PC-3 (cell line): ENCODE results near the gene CTF1.

ENCODE experiments used
- EZH2 ChIP-seq: fragments of 300-600 bp; sonication (generic); IDR thresholded peaks from one replicate; pipeline ENCODE4 v1.6.1; 2017; ENCODE audit warnings: antibody characterized with exemption, mild to moderate bottlenecking, low read length; ENCODE audit not compliant: unreplicated experiment
- EZH2phosphoT487 ChIP-seq: fragments of 300-600 bp; sonication (generic); IDR thresholded peaks from 2 replicates; pipeline ENCODE4 v1.6.1; 2018; ENCODE audit warnings: mild to moderate bottlenecking, antibody characterized with exemption, low read length, borderline replicate concordance
- TF ChIP-seq, protein P1 (sequence below): fragments of 300-600 bp; sonication (generic); conservative IDR thresholded peaks from 2 replicates; pipeline ENCODE4 v1.5.1; 2017; ENCODE audit warnings: antibody characterized with exemption, low read depth, mild to moderate bottlenecking, low read length

DNA sequence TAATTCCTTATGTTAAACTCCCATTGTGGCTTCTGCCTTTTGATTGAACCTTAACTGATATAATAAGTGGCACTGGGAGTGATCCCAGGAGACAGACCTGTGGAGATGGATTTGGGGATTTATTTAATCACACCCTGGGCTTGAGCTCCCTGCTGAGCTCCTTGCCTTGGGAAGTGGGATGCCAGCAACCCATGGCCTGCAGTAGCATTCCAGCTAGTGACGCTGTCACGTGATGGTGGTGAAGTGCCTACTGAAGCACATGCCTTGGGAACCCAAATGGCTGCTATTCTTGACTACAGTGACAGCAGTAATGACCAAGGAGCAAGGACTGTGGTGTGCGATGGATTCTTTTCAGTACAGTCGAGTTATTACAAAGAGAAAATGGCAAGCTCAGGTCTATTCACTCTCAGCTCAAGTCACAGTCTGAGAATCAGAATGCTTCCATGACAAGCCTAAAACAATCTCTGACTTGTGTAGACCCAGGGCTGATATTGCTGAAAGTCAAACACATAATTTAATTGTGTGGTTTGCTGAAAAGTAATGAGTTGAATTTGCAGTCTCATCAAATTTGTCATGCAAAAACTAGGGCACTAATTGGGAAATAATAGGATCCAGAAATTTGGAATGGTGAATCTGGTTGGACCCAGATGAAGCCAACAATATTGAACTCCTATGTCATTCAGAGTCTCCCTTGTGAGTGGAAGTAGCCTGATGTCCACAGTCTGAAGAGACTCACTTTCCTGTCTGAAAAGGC is 49.6 kb upstream of the CTF1 start:
- no peak for TF ChIP-seq EZH2
- TF ChIP-seq EZH2phosphoT487: no peak
- TF ChIP-seq, protein P1, sequence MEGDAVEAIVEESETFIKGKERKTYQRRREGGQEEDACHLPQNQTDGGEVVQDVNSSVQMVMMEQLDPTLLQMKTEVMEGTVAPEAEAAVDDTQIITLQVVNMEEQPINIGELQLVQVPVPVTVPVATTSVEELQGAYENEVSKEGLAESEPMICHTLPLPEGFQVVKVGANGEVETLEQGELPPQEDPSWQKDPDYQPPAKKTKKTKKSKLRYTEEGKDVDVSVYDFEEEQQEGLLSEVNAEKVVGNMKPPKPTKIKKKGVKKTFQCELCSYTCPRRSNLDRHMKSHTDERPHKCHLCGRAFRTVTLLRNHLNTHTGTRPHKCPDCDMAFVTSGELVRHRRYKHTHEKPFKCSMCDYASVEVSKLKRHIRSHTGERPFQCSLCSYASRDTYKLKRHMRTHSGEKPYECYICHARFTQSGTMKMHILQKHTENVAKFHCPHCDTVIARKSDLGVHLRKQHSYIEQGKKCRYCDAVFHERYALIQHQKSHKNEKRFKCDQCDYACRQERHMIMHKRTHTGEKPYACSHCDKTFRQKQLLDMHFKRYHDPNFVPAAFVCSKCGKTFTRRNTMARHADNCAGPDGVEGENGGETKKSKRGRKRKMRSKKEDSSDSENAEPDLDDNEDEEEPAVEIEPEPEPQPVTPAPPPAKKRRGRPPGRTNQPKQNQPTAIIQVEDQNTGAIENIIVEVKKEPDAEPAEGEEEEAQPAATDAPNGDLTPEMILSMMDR: no peak
